ENCODE data around the gene CDKN2B. TPM values are rescaled to one million over a fixed set of nuclear protein-coding genes. Genes with fewer than 3 reads are reported as not detected.

The CDKN2B gene
- total RNA-seq, 1 experiment from 2014 or later: 0.05 TPM

DNA sequence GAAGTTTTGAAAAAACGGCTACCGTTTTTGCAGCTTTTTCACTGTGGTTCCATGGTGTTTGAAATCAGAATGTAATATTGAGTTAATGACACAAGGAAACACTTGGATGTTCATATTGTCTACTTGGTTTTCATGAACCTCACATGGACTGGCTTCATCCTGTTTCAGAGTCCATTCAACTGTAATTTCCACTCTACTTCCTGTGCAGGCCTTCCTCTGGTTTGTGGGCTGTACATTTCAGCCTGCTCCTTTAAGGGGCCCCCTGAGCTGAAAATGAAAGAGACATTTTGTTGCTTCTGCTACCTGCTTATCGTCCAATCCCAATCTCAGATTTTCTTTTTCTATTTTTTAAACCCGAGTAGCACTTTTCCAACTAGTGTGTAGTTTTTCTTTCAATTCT, 41.8 kb upstream of the CDKN2B start:
- Histone ChIP-seq H3K4me1 (ENCODE audit: control insufficient read depth, insufficient read depth, low read length) (no peaks in the 10 kb centered on the region), H3K4me3 (ENCODE audit: low read depth in 2 of 2, low read length in 2 of 2) (no peak overlapping the region), H3K9me3 (ENCODE audit: control insufficient read depth, insufficient read depth, low read depth, low read length) (no peaks in the 10 kb centered on the region), H3K27me3 (ENCODE audit: control insufficient read depth, insufficient read depth, low read length) (no peaks in the 10 kb centered on the region), H3K36me3 (ENCODE audit: control insufficient read depth, insufficient read depth, low read length) (no peaks in the 10 kb centered on the region), H3K27ac (ENCODE audit: low read length) (no peak overlapping the region)
- in situ Hi-C loops (cut with HindIII; ENCODE audit: low pct_unique_long_range_greater_than_20kb, low sequenced_read_pairs): no loop called here
- BruUV-seq (replicated peaks): no TSS peak
- POLR2A ChIA-PET: no interaction called here
- intact Hi-C loops (cut with micrococcal nuclease; ENCODE audit: unreplicated experiment): no loop called here
- ATAC-seq: no peak
- DNase-seq (ENCODE audit: low read depth, low spot score): no peak
- CTCF ChIA-PET: no interaction called here
- TF ChIP-seq TCF7L2 (IDR thresholded peaks at IDR 0.05; ENCODE audit: low read depth, low read length): no peak
- no peak for TF ChIP-seq CTCF (IDR thresholded peaks at IDR 0.05)
- TF ChIP-seq POLR2AphosphoS5 (IDR thresholded peaks at IDR 0.05; ENCODE audit: low read depth, low read length): no peak
- TF ChIP-seq, protein P1, sequence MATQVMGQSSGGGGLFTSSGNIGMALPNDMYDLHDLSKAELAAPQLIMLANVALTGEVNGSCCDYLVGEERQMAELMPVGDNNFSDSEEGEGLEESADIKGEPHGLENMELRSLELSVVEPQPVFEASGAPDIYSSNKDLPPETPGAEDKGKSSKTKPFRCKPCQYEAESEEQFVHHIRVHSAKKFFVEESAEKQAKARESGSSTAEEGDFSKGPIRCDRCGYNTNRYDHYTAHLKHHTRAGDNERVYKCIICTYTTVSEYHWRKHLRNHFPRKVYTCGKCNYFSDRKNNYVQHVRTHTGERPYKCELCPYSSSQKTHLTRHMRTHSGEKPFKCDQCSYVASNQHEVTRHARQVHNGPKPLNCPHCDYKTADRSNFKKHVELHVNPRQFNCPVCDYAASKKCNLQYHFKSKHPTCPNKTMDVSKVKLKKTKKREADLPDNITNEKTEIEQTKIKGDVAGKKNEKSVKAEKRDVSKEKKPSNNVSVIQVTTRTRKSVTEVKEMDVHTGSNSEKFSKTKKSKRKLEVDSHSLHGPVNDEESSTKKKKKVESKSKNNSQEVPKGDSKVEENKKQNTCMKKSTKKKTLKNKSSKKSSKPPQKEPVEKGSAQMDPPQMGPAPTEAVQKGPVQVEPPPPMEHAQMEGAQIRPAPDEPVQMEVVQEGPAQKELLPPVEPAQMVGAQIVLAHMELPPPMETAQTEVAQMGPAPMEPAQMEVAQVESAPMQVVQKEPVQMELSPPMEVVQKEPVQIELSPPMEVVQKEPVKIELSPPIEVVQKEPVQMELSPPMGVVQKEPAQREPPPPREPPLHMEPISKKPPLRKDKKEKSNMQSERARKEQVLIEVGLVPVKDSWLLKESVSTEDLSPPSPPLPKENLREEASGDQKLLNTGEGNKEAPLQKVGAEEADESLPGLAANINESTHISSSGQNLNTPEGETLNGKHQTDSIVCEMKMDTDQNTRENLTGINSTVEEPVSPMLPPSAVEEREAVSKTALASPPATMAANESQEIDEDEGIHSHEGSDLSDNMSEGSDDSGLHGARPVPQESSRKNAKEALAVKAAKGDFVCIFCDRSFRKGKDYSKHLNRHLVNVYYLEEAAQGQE (IDR thresholded peaks at IDR 0.05; ENCODE audit: insufficient read depth in 1 of 2, low read depth in 2 of 2, low read length in 1 of 2): no peak
- TF ChIP-seq SIN3A (IDR thresholded peaks at IDR 0.05; ENCODE audit: borderline replicate concordance, insufficient read depth, low read depth, low read length): no peak

DNA sequence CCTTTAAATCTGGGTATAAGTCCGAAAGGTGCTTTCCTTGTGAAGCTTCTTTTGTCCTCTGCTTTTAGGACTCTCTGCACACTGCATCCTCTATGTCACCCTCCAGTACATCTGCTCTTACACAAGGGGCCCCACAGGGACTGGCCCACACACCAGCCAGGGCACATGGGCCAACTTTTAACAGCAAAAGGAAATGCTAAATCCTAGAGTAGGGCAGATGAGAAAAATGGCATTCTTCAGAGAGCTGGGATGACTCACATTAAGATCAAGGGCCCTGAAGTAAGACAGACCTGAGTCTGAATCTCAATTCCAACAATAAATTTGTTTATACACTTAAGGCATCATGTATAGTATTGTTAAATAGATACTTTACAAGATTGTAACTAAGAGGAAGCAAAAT, 40.3 kb upstream of the CDKN2B start:
- no peaks in the 10 kb centered on the region for H3K9me3 ChIP-seq (ENCODE audit: control insufficient read depth, insufficient read depth, low read depth, low read length)
- DNase-seq (ENCODE audit: low read depth, low spot score) (no peak), ATAC-seq (no peak)
- H3K4me3 ChIP-seq (ENCODE audit: low read depth in 2 of 2, low read length in 2 of 2): no peak overlapping the region
- POLR2A ChIA-PET: no interaction called here
- CTCF ChIA-PET: no interaction called here
- in situ Hi-C loops (cut with HindIII; ENCODE audit: low pct_unique_long_range_greater_than_20kb, low sequenced_read_pairs): no loop called here
- H3K27ac ChIP-seq (ENCODE audit: low read length): no peak overlapping the region
- H3K4me1 ChIP-seq (ENCODE audit: control insufficient read depth, insufficient read depth, low read length): no peaks in the 10 kb centered on the region
- BruUV-seq (replicated peaks): no TSS peak
- intact Hi-C loops (cut with micrococcal nuclease; ENCODE audit: unreplicated experiment): no loop called here
- H3K36me3 ChIP-seq (ENCODE audit: control insufficient read depth, insufficient read depth, low read length): no peaks in the 10 kb centered on the region
- no peaks in the 10 kb centered on the region for H3K27me3 ChIP-seq (ENCODE audit: control insufficient read depth, insufficient read depth, low read length)
- TF ChIP-seq POLR2AphosphoS5 (IDR thresholded peaks at IDR 0.05; ENCODE audit: low read depth, low read length) (no peak), CTCF (IDR thresholded peaks at IDR 0.05) (no peak), SIN3A (IDR thresholded peaks at IDR 0.05; ENCODE audit: borderline replicate concordance, insufficient read depth, low read depth, low read length) (no peak), TCF7L2 (IDR thresholded peaks at IDR 0.05; ENCODE audit: low read depth, low read length) (no peak)
- TF ChIP-seq, protein P1 (IDR thresholded peaks at IDR 0.05; ENCODE audit: insufficient read depth in 1 of 2, low read depth in 2 of 2, low read length in 1 of 2): no peak
